HepG2 (cell line): ENCODE results near the gene MGAT4D. TPM values are rescaled to one million over a fixed set of nuclear protein-coding genes. Genes with fewer than 3 reads are reported as not detected.

Experiments used
- AGO1 ChIP-seq: fragments of 200-400 bp; formaldehyde crosslinking; IDR thresholded peaks from 2 replicates; pipeline ENCODE4 v1.6.1; 2017; ENCODE audit warnings: mild to moderate bottlenecking, low read depth, low read length, moderate library complexity; ENCODE audit not compliant: poor library complexity, severe bottlenecking
- ETV5 ChIP-seq: IDR thresholded peaks from 2 replicates; pipeline ENCODE4 v1.6.1; 2018; ENCODE audit warnings: missing biosample characterization, missing genetic modification reagents, inconsistent platforms, borderline replicate concordance
- HCFC1 ChIP-seq: fragments of 150-350 bp; IDR thresholded peaks from 2 replicates; pipeline ENCODE4 v1.6.1; 2014; ENCODE audit warnings: low read depth, low read length
- MYNN ChIP-seq: sonication (generic); formaldehyde crosslinking; IDR thresholded peaks from 2 replicates; pipeline ENCODE4 v1.4.0; 2020; ENCODE audit warnings: mild to moderate bottlenecking, low read depth, missing genetic modification reagents
- MZF1 ChIP-seq: sonication (generic); formaldehyde crosslinking; IDR thresholded peaks from 2 replicates; pipeline ENCODE4 v1.8.1; 2023; ENCODE audit warnings: mild to moderate bottlenecking, missing genetic modification reagents, borderline replicate concordance
- NFKBIZ ChIP-seq: IDR thresholded peaks from 2 replicates; pipeline ENCODE4 v1.6.1; 2018; ENCODE audit warnings: missing genetic modification reagents, missing compliant biosample characterization
- ONECUT2 ChIP-seq: sonication (generic); formaldehyde crosslinking; IDR thresholded peaks from 2 replicates; pipeline ENCODE4 v1.4.0; 2020; ENCODE audit warnings: missing genetic modification reagents
- SMAD1 ChIP-seq: sonication (generic); formaldehyde crosslinking; IDR thresholded peaks from 2 replicates; pipeline ENCODE4 v1.4.0; 2020; ENCODE audit warnings: missing genetic modification reagents, low read depth, mild to moderate bottlenecking, borderline replicate concordance
- SOX6 ChIP-seq, 2 experiments: fragments of 450-650 bp in 1 of 2; sonication (generic) in 1 of 2; formaldehyde crosslinking in 1 of 2; IDR thresholded peaks; 2 replicates each; pipeline versions ENCODE4 v1.4.0 to v1.6.1; 2017 to 2020; ENCODE audit warnings: antibody characterized with exemption in 1 of 2, mild to moderate bottlenecking in 1 of 2, missing genetic modification reagents in 1 of 2
- ZFYVE20 ChIP-seq: sonication (generic); formaldehyde crosslinking; IDR thresholded peaks from 2 replicates; pipeline ENCODE4 v1.8.0; 2023; ENCODE audit warnings: low read depth, mild to moderate bottlenecking, moderate library complexity, missing genetic modification reagents, borderline replicate concordance
- ZNF550 ChIP-seq: sonication (generic); formaldehyde crosslinking; IDR thresholded peaks from 2 replicates; pipeline ENCODE4 v1.4.0; 2020; ENCODE audit warnings: mild to moderate bottlenecking, missing genetic modification reagents, borderline replicate concordance
- ZNF7 ChIP-seq: IDR thresholded peaks from 2 replicates; pipeline ENCODE4 v1.6.1; 2016; ENCODE audit warnings: missing biosample characterization, missing genetic modification reagents
- polyA plus RNA-seq, 8 experiments: library from polyadenylated mRNA; depleted of rRNA in 3 of 8; stranded (reverse) in 7 of 8; unstranded in 1 of 8; fragments of >200 nt; fragmentation: Illumina TruSeq in 4 of 8; extraction: Trizol in 4 of 8; gene quantifications; 2 replicates each; pipeline versions ENCODE4 v1.2.1 to v1.2.3, GENCODE V29; 2011 to 2016; ENCODE audit warnings: low read depth in 4 of 8, missing spikeins in 1 of 8, mixed read lengths in 1 of 8; ENCODE audit not compliant: insufficient read depth in 1 of 8
- total RNA-seq, 5 experiments: library from RNA; depleted of rRNA; stranded (reverse); fragments of >200 nt; fragmentation: Illumina TruSeq; extraction: Trizol; gene quantifications; 2 replicates each; pipeline ENCODE4 v1.2.3, GENCODE V29; 2016; ENCODE audit warnings: low read depth in 1 of 5
- TF ChIP-seq, protein P1 (sequence below): sonication (generic); formaldehyde crosslinking; IDR thresholded peaks from 2 replicates; pipeline ENCODE4 v1.4.0; 2020; ENCODE audit warnings: missing genetic modification reagents
- TF ChIP-seq, protein P2 (sequence below), 2 experiments: fragments of 450-650 bp in 1 of 2; sonication (generic) in 1 of 2; formaldehyde crosslinking in 1 of 2; IDR thresholded peaks; 2 replicates each; pipeline versions ENCODE4 v1.6.1 to v1.8.0; 2016 to 2022; ENCODE audit warnings: antibody characterized with exemption in 1 of 2, mild to moderate bottlenecking in 1 of 2, missing genetic modification reagents in 1 of 2
- TF ChIP-seq, protein P3 (sequence below): sonication (generic); formaldehyde crosslinking; IDR thresholded peaks from 2 replicates; pipeline ENCODE4 v1.5.0; 2020; ENCODE audit warnings: missing genetic modification reagents, mild to moderate bottlenecking, borderline replicate concordance

The MGAT4D gene
- total and polyA plus RNA-seq, 2 of the 13 experiments (the other 11 are each of a cell fraction or from before 2014, with no cell fraction given), result not detected

DNA sequence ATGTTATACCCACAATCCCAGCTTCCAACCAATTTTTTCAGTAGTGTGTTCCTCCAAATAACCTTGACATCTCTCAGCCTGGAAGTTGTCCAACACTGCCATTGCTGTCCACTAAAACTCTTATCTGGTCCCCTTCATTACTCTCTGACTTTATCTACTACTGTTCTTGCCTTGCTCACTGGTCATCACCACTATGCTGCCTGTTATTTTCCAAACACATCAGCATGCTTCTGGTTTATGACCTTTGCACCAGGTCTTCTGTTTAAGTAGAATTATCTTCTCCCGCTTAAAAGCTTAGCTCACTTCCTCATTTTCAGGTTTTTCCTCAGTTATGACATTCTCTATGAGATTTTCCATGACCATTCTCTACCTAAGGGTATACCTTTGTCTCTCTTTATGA is 31.3 kb upstream of the MGAT4D start (continued):
- TF ChIP-seq HCFC1, result no peak
- no peak for TF ChIP-seq SOX6 (IDR thresholded peaks at IDR 0.05)
- TF ChIP-seq SOX6 (CRISPR knock-in tag; IDR thresholded peaks at IDR 0.05), result 0 out of 2 replicates have a peak, but pooled peaks have one; percentile 35
- no peak for TF ChIP-seq ONECUT2 (CRISPR knock-in tag)
- no peak for TF ChIP-seq NFKBIZ (CRISPR knock-in tag)
- TF ChIP-seq ZNF7 (CRISPR knock-in tag), result no peak
- TF ChIP-seq ZFYVE20 (CRISPR knock-in tag), result no peak
- no peak for TF ChIP-seq ZNF550 (CRISPR knock-in tag)
- no peak for TF ChIP-seq SMAD1
- TF ChIP-seq ETV5 (CRISPR knock-in tag), result no peak; the same call in 1 of the 2 replicates
- TF ChIP-seq MZF1, result no peak
- no peak for TF ChIP-seq AGO1
- TF ChIP-seq, protein P1, sequence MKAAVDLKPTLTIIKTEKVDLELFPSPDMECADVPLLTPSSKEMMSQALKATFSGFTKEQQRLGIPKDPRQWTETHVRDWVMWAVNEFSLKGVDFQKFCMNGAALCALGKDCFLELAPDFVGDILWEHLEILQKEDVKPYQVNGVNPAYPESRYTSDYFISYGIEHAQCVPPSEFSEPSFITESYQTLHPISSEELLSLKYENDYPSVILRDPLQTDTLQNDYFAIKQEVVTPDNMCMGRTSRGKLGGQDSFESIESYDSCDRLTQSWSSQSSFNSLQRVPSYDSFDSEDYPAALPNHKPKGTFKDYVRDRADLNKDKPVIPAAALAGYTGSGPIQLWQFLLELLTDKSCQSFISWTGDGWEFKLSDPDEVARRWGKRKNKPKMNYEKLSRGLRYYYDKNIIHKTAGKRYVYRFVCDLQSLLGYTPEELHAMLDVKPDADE (CRISPR knock-in tag), result no peak
- TF ChIP-seq, protein P2, sequence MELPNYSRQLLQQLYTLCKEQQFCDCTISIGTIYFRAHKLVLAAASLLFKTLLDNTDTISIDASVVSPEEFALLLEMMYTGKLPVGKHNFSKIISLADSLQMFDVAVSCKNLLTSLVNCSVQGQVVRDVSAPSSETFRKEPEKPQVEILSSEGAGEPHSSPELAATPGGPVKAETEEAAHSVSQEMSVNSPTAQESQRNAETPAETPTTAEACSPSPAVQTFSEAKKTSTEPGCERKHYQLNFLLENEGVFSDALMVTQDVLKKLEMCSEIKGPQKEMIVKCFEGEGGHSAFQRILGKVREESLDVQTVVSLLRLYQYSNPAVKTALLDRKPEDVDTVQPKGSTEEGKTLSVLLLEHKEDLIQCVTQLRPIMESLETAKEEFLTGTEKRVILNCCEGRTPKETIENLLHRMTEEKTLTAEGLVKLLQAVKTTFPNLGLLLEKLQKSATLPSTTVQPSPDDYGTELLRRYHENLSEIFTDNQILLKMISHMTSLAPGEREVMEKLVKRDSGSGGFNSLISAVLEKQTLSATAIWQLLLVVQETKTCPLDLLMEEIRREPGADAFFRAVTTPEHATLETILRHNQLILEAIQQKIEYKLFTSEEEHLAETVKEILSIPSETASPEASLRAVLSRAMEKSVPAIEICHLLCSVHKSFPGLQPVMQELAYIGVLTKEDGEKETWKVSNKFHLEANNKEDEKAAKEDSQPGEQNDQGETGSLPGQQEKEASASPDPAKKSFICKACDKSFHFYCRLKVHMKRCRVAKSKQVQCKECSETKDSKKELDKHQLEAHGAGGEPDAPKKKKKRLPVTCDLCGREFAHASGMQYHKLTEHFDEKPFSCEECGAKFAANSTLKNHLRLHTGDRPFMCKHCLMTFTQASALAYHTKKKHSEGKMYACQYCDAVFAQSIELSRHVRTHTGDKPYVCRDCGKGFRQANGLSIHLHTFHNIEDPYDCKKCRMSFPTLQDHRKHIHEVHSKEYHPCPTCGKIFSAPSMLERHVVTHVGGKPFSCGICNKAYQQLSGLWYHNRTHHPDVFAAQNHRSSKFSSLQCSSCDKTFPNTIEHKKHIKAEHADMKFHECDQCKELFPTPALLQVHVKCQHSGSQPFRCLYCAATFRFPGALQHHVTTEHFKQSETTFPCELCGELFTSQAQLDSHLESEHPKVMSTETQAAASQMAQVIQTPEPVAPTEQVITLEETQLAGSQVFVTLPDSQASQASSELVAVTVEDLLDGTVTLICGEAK (IDR thresholded peaks at IDR 0.05), result no peak
- TF ChIP-seq, protein P2 (CRISPR knock-in tag; IDR thresholded peaks at IDR 0.05), result no peak
- TF ChIP-seq, protein P3, sequence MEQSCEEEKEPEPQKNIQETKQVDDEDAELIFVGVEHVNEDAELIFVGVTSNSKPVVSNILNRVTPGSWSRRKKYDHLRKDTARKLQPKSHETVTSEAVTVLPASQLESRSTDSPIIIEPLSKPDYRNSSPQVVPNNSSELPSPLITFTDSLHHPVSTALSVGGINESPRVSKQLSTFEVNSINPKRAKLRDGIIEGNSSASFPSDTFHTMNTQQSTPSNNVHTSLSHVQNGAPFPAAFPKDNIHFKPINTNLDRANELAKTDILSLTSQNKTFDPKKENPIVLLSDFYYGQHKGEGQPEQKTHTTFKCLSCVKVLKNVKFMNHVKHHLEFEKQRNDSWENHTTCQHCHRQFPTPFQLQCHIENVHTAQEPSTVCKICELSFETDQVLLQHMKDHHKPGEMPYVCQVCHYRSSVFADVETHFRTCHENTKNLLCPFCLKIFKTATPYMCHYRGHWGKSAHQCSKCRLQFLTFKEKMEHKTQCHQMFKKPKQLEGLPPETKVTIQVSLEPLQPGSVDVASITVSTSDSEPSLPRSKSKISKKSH (CRISPR knock-in tag), result no peak
- TF ChIP-seq MYNN, result no peak
